Naive B cell (primary cell): Measurements from ENCODE around the gene EXPH5. TPM values are rescaled to one million over a fixed set of nuclear protein-coding genes. Genes with fewer than 3 reads are reported as not detected.

ENCODE experiments used
- ATAC-seq, 2 donors: fragments of 150-1000 bp; cut with Tn5 transposase; 2 replicates each; pipeline ENCODE4 v1.10.0; 2021; ENCODE audit warnings: low read depth in 2 of 2, mild to moderate bottlenecking in 2 of 2, moderate library complexity in 2 of 2
- DNase-seq: peaks from one replicate; pipeline ENCODE4 v3.0.0; 2022
- H3K27ac Mint-ChIP-seq, 6 donors: one replicate each; pipeline ENCODE4 v1.8.0; 2020 to 2022; ENCODE audit warnings: mild to moderate bottlenecking in 6 of 6, mixed read lengths in 6 of 6, moderate library complexity in 5 of 6, inconsistent platforms in 2 of 6
- H3K27me3 Mint-ChIP-seq, 3 donors: one replicate each; pipeline ENCODE4 v1.8.0; 2021 to 2022; ENCODE audit warnings: mixed read lengths in 3 of 3, mild to moderate bottlenecking in 1 of 3
- H3K36me3 Mint-ChIP-seq, 2 donors: one replicate each; pipeline ENCODE4 v1.8.0; 2020 to 2022; ENCODE audit warnings: mixed read lengths in 2 of 2, inconsistent platforms in 1 of 2, mild to moderate bottlenecking in 1 of 2
- H3K4me1 Mint-ChIP-seq, 3 donors: one replicate each; pipeline ENCODE4 v1.8.0; 2020 to 2022; ENCODE audit warnings: mixed read lengths in 3 of 3, inconsistent platforms in 1 of 3, mild to moderate bottlenecking in 1 of 3, moderate library complexity in 1 of 3
- H3K4me3 Mint-ChIP-seq, 8 donors: one replicate each; pipeline ENCODE4 v1.8.0; 2020 to 2022; ENCODE audit warnings: mild to moderate bottlenecking in 8 of 8, mixed read lengths in 8 of 8, moderate library complexity in 8 of 8, inconsistent platforms in 2 of 8
- H3K9me3 Mint-ChIP-seq, 7 donors: one replicate each; pipeline ENCODE4 v1.8.0; 2020 to 2022; ENCODE audit warnings: mixed read lengths in 7 of 7, mild to moderate bottlenecking in 5 of 7, inconsistent platforms in 2 of 7, moderate library complexity in 1 of 7
- polyA plus RNA-seq, 6 donors: library from polyadenylated mRNA; unstranded; fragments of 300-500 nt; fragmentation: Illumina TruSeq; gene quantifications; one replicate each; pipeline ENCODE4 v1.2.3, GENCODE V29; 2021; ENCODE audit warnings: low read depth in 6 of 6

The EXPH5 gene
- polyA plus RNA-seq, 6 donors from 2014 or later, result 0.05 to 1.0 (median 0.31) TPM; not detected in 1

DNA sequence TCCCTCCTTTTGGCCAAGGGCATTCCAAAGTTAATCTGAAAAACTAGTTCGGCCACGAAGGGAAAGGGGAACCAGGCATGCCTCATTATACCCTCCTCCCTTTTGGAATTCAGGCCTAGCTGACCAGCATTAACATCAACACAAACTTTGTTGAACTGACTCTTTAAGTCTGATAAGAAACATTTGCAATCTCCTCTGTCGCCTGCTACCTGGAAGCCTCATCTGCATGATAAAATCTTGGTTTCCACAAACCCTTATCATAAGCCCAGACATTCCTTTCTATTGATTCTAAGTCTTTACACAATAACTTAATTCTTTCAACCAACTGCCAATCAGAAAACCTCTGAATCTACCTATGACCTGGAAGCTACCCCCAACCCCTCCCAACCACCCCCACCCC is 106.7 kb downstream of the EXPH5 start:
- DNase-seq (no peak), ATAC-seq (no peak)
- H3K4me3 Mint-ChIP-seq, result no peak overlapping the region
- no peak overlapping the region for H3K27ac Mint-ChIP-seq
- no peaks in the 10 kb centered on the region for H3K4me1 Mint-ChIP-seq
- peaks cover 12 to 40% of the 10 kb centered on the region in 2 donors for H3K36me3 Mint-ChIP-seq
- peaks cover 0 to 1% (median 0%) of the 10 kb centered on the region in 7 donors for H3K9me3 Mint-ChIP-seq
- H3K27me3 Mint-ChIP-seq, result no peaks in the 10 kb centered on the region

- H3K4me3 Mint-ChIP-seq, result no peak overlapping the region
- ATAC-seq (no peak), DNase-seq (no peak)
- peaks cover 0 to 1% (median 0%) of the 10 kb centered on the region in 7 donors for H3K9me3 Mint-ChIP-seq
- peaks cover 12 to 43% of the 10 kb centered on the region in 2 donors for H3K36me3 Mint-ChIP-seq
- no peaks in the 10 kb centered on the region for H3K27me3 Mint-ChIP-seq
- no peaks in the 10 kb centered on the region for H3K4me1 Mint-ChIP-seq
- no peak overlapping the region for H3K27ac Mint-ChIP-seq
These were observed 107.2 kb downstream of the EXPH5 start for GRCh38 chr11:108486331-108486730.

DNA sequence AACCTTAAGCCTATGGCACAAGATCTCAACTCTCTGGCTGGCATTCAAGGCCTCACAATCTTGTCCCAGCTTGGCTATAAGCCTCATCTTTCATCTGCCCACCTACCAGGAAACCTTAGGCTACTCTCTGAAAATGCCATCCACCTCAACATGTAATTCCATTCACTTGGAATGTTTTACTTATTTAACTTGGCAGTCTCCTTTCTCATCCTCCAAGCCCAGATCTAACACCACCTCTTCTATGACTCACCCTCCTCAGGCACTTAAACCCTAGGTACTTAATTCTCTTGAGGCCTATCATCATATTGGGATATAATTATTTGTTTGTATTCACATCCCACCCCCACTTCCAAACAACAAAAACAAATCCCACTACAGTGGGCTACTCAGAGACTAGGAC is 110.4 kb downstream of the EXPH5 start:
- Mint-ChIP-seq H3K4me1 (no peaks in the 10 kb centered on the region), H3K4me3 (no peak overlapping the region), H3K27me3 (no peaks in the 10 kb centered on the region), H3K36me3 (peaks cover 12 to 38% of the 10 kb centered on the region in 2 donors), H3K27ac (peak overlapping the region in 1 of 6 donors; percentile 13), H3K9me3 (peaks cover 0 to 1% (median 0%) of the 10 kb centered on the region in 7 donors)
- ATAC-seq (no peak), DNase-seq (no peak)

- no peaks in the 10 kb centered on the region for H3K9me3 Mint-ChIP-seq
- no peaks in the 10 kb centered on the region for H3K27me3 Mint-ChIP-seq
- no peak for ATAC-seq
- no peaks in the 10 kb centered on the region for H3K4me1 Mint-ChIP-seq
- peaks cover 7 to 11% of the 10 kb centered on the region in 2 donors for H3K36me3 Mint-ChIP-seq
- H3K27ac Mint-ChIP-seq, result no peak overlapping the region
- H3K4me3 Mint-ChIP-seq, result no peak overlapping the region
- no peak for DNase-seq
These were observed 118.7 kb downstream of the EXPH5 start for GRCh38 chr11:108474664-108475463.

- ATAC-seq (no peak), DNase-seq (no peak)
- H3K27ac Mint-ChIP-seq, result no peak overlapping the region
- H3K36me3 Mint-ChIP-seq, result peaks cover 7 to 11% of the 10 kb centered on the region in 2 donors
- H3K4me1 Mint-ChIP-seq, result peaks cover 0 to 6% (median 3%) of the 10 kb centered on the region in 3 donors
- H3K4me3 Mint-ChIP-seq, result no peak overlapping the region
- no peaks in the 10 kb centered on the region for H3K27me3 Mint-ChIP-seq
- H3K9me3 Mint-ChIP-seq, result no peaks in the 10 kb centered on the region
These were observed 120.9 kb downstream of the EXPH5 start for GRCh38 chr11:108472681-108473080.

DNA sequence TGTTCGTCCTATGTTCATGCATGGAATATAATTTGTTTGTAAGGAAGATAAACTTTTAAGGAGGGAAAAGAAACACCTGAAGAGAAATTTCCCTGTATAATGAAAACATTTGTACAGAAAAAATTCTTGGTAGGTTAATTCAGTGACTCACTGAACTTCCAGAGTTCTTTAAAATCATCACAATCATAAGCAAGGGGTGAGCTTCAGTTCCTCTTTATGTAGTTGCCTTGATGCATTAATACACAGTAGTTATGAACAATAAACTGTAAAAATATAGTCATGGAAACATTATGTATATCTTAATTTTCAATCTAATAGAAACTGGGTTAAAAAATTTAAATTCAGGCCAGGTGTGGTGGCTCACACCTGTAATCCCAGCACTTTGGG is 125.1 kb downstream of the EXPH5 start:
- DNase-seq, result no peak
- H3K27ac Mint-ChIP-seq, result peak overlapping the region; percentile 99 to 100 (median 100)
- peaks cover 8 to 25% (median 11%) of the 10 kb centered on the region in 3 donors for H3K4me1 Mint-ChIP-seq

DNA sequence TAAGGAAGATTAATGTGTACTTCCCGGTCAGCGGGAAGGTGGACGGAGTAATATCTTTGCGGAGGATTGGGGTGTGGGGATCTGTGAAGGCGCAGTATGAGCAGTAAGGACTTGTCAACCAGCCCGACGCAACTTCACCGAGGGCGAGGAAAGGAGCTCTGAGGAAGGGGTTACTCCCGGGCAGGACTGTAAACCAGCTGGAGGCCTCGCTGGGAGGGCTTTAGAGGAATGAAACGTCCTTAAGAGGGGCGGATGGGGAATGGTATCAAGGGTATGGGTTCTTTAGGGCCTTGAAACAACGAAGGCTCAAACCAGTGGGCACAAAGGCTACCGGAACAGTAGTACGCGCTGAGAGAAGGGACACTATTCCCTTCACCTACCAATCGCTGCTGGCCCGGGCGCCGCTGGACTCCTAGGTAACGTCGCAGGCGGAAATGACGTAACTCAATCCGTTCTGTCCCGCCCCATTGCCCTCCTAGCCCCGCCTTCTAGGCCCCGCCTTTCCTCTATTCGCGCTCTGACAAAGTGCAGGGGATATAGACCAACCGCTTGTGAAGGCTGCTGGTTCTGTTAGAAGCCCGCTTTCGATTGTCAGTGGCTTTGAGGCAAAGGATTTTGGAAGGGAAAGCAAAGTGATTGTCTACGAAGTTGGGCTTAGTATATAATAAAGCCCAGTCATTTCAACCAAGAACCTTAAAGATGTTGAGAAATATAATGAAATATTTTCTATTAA is 126.3 kb downstream of the EXPH5 start, which contains the start of gene C11orf65:
Gene C11orf65, minus strand, starts transcription at position 439 of the 733 bp plus-strand sequence. CDS start 5,970 bp downstream, outside the sequence.
- H3K27ac Mint-ChIP-seq, result peak within 1 kb of the TSS; percentile 99 to 100 (median 100)
- H3K27me3 Mint-ChIP-seq, result no peaks in the 10 kb centered on the region
- peak; percentile 95 for DNase-seq
- peaks cover 0 to 4% of the 10 kb centered on the region in 2 donors for H3K36me3 Mint-ChIP-seq
- no peaks in the 10 kb centered on the region for H3K9me3 Mint-ChIP-seq
- H3K4me1 Mint-ChIP-seq, result peaks cover 8 to 25% (median 11%) of the 10 kb centered on the region in 3 donors
- H3K4me3 Mint-ChIP-seq, result peak within 1 kb of the TSS; percentile 92 to 100 (median 98)
- ATAC-seq, result peak; percentile 92 to 94

More for the DNA sequence above, 125.1 kb downstream of the EXPH5 start:
- peaks cover 0 to 6% of the 10 kb centered on the region in 2 donors for H3K36me3 Mint-ChIP-seq
- no peaks in the 10 kb centered on the region for H3K9me3 Mint-ChIP-seq
- H3K4me3 Mint-ChIP-seq, result peak overlapping the region; percentile 16 to 100 (median 94)
- no peak for ATAC-seq
- H3K27me3 Mint-ChIP-seq, result no peaks in the 10 kb centered on the region

DNA sequence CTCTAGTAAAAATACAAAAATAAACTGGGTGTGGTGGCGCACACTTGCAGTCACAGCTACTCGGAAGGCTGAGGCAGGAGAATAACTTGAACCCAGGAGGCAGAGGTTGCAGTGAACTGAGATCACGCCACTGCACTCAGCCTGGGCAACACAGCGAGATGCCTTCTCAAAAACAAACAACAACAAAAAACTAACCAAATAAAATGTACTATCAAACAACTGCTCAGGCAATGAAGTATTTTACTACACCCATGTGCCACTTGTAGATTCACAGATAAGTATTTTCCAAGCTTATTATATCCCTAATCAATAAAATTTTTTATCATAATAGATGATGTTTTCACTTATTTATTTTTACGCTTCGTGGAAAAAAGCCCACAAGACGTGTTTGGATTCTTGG is 127.2 kb downstream of the EXPH5 start:
- peak overlapping the region; percentile 99 to 100 (median 100) for H3K27ac Mint-ChIP-seq
- no peaks in the 10 kb centered on the region for H3K9me3 Mint-ChIP-seq
- H3K36me3 Mint-ChIP-seq, result peaks cover 0 to 4% of the 10 kb centered on the region in 2 donors
- H3K4me1 Mint-ChIP-seq, result peaks cover 8 to 25% (median 11%) of the 10 kb centered on the region in 3 donors
- DNase-seq, result no peak
- peak overlapping the region; percentile 92 to 100 (median 98) for H3K4me3 Mint-ChIP-seq
- H3K27me3 Mint-ChIP-seq, result no peaks in the 10 kb centered on the region
- ATAC-seq, result no peak

Other genes with a start within 250 kb of the EXPH5 start
- 1 to 10 TPM in 4 of 6 donors, under 1 TPM in 1, not detected in 1; 0.48 to 2.4 (median 1.8) TPM for gene C11orf65, start 126.2 kb downstream of the EXPH5 start, polyA plus RNA-seq
- gene POGLUT3, start 95.4 kb downstream of the EXPH5 start, polyA plus RNA-seq, result 1 to 10 TPM; 1.5 to 5.1 (median 3.7) TPM
- 10 to 100 TPM; 14.0 to 24.2 (median 18.9) TPM for gene DDX10, start 71.3 kb upstream of the EXPH5 start, polyA plus RNA-seq